Stimulated activated CD4-positive, alpha-beta T cell treated with anti-CD3 and anti-CD28 coated beads, Interleukin-15, amount 100 ng/mL, for 24 hours (primary cell): ENCODE measurements around the gene SLC66A1.

Experiments used
- DNase-seq: peaks from one replicate; pipeline ENCODE4 v3.0.0-alpha.2; 2020

The SLC66A1 gene

DNA sequence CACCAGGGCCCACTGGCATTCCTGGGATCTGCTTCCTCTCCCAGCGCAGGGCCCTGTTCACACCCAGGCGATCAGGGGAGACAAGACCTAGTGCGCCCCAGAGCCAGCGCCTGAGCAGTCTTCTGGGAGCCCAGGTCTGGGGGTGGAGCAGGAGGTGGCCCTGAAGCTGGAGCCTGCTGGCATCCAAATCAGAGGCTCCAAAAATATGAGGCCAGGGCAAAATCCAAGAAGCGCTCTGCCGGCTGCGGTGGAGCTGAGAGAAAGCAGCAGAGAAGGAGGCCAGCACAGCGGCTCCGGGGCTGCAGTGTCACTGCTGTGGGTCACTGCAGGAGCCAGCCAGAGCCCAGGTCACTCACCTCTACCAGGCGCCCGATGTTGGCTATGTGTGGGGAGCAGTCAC is 32.7 kb downstream of the SLC66A1 start:
- no peak for DNase-seq

DNA sequence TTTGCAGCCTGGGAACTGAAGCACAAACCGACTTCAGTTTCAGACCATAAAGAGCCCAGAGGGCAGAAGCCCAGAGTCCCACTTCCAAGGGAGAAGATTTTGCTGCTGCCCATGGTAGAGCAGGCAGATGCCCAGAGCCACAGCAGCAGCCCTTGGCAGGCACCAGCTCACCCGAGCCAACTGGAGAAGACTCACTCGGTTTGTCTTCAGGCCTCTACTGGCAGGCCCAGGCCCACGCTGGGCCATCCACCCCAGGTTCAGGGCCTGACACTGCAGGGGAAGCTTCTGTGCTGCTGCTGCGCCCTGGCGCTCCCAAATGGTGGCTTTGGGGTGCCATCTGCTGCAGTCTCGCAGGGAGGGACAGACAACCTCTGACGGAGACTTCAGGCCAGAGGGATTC is 33.3 kb downstream of the SLC66A1 start:
- DNase-seq: no peak

DNA sequence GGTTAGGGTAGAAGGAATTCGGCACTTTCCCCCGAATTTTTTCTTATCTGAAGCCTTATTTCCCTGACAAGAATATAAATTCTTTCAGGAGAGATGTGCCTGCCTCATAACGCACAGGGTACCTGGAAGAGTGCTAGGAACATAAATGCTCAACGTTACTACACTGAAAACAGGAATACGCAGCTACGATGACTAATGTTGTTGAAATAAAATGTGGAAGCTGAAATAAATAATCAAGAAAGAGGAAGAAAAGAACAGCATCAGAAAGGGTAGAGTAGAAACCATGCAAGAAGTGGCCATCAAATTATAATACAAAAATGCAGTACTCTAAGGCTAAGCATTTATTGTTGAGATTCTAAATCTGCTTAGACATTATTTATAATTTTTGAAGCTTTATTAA is 33.9 kb downstream of the SLC66A1 start:
- DNase-seq: no peak

DNA sequence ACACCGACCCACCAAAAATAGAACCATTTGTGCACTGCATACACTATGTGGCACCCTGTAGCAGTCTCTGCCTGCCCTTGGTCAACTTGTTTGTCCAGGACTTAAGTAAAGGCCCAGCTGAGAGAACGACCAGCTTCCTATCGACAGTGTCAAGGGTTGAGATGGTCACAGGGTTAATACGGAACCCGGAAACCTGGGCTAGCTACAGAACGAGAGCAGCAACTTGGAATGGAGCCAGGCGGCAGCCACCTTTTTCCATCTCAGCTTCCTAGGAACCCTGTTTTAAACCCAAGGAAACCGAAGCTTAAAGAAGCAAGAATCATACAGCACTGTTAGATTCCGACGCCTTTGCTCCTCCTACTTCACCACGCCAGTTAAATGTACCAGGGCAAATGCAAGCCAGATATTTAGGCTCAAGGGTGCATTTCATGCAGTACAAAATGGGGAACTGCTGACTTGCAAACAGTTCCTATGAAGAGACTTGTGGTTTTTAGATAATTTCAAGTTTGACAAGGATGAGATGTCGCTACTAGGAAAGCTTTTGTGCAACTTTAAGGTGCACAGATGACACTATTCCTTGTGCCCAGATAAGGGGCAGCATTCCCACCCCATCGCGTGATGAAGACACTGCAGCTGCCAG is 35.5 kb downstream of the SLC66A1 start:
- DNase-seq: no peak

DNA sequence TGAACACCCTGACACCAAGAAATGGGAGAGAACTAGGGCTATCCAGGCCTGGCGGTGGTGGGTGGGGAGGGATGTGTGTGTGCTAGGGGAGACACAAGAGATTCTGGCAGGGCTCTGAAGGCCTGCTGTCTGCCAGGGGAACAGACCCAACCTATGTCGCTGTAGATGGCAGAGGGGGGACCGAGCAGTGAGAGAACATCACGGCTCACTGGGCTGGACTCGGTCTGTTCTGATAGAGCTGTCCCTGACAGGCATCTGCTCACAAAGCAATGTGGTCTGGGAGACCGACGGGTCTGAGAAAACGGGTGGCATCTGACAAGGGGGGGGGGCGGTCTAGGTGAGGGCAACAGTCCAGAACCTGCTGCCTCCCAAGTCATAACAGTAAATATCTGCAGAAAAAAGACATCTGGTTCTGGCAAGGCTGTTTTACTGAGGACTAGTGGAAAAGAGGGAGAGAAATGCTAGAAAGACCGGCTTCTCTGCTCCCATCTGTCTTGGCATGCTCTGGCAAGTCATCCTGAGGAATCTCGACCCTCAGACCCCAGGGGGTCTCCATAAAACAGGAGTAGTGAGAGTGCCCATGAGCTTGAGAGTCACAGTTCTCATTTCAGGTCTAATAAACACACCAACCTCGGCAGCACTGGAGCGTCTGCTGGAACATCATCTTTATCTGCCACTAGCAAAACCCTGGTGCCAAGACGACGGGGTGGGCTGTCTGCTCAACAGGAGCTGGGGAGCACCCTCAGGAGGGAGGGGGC is 36.5 kb downstream of the SLC66A1 start:
- DNase-seq: no peak

DNA sequence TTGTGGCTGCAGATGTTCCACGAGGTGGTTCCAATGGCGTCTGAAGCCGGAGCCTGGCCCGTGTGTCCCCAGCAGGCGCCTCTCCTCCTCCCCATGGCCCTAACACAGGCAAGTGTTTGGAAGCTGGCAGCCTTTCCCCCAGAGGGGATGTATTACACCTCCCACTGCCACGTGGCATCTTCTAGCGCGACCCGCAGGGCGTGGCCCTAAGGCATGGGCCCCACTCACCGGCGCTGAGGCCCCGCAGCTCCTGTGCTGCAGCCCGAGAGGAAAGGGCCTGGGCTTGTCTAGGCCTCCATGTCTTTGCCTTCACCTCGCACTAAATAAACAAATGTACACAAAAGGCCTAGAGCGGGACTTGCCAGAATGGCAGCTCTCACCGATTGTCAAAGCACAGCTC is 37.9 kb downstream of the SLC66A1 start:
- DNase-seq: no peak

DNA sequence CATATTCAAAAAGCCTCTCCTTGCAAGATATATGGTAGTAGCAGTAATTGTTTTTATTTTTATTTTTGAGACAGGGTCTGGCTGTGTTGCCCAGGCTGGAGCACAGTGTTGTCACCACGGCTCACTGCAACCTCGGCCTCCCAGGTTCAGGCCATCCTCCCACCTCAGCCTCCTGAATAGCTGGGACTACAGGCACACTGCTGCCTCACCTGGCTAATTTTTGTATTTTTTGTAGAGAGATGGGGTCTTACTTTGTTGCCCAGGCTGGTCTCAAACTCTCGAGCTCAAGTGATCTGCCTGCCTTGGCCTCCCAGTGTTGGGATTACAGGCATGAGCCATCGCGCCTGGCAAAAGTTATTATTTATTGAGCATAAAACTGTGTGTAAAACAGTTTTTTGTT is 38.4 kb downstream of the SLC66A1 start:
- DNase-seq: no peak

DNA sequence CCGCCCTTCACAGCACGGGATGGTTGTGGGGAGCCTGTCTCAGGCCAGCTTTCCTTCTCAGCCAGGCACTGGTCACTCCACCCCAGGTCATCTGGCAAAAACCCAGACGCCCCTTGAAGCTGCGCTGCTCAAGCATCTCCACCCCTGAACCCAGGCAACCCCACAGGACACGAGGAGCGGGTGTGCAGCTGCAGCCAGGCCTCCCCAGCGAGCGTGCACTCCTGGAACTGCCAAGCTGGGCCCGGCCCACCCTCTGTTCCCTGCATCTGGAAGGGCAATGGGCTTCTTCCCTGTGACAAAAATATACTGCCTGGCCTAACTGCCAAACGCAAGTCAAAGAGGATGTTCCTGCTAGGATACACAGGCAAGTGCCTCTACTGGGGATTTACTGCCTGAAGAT is 39.7 kb downstream of the SLC66A1 start:
- no peak for DNase-seq

DNA sequence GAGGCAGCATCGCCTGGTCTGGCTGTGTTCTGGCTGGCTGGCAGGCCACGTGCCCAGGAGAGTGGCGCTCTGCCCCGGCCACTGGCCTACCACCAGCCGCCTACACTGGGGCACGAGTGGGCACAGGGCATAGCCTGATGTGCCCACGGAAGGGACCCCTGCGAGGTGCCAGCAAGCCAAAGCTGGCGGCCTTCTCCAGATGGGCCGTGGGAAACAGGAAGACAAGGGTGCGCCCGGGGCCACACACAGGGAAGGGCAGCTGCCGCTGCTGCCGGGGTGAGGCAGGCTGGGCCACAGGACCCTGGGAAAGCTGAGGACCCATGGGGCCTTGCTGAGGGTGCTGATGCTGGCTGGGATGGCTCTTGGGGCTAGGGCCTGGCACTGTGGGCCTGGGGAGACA is 40.7 kb downstream of the SLC66A1 start:
- no peak for DNase-seq

DNA sequence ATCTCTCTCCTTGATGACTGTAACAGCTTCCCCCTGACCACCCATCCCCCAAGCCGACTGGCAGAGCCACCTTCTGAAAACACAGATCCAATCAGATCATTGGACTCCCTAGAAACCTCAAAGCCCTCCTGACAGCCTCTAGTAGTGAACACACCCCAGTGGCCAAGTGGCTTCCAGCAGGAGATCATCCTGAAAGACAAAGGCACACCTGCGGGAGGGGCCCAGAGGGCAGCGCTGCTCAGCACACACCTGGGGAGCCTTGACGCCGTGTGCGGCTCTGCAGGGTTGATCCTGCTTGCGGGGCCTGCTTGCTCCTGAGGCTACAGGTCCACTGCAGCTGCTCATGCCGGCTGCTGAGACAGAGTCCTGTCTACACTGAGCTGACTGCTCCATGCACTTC is 41.5 kb downstream of the SLC66A1 start:
- DNase-seq: no peak

DNA sequence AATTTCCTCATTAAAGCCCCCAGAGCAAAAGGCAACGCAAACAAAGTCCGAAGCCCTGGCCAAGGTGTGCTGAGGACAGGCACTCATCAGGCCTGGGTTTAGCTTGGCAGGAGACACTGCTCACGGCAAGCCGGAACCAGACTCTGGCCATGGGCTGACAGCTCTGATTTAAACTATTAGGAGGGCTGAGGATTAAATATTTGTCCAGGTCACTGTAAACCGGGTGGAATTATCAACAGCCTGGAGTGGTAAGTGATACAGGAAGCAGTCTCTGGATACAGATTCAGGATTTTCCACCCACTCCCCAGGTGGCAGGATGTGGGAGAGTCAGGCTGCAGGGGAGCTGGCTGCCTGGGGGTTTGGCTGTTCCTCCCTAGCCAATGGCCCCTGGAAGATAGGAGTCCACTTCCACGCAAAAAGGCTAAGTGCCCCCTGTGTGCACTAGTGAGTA is 42.4 kb downstream of the SLC66A1 start:
- no peak for DNase-seq

DNA sequence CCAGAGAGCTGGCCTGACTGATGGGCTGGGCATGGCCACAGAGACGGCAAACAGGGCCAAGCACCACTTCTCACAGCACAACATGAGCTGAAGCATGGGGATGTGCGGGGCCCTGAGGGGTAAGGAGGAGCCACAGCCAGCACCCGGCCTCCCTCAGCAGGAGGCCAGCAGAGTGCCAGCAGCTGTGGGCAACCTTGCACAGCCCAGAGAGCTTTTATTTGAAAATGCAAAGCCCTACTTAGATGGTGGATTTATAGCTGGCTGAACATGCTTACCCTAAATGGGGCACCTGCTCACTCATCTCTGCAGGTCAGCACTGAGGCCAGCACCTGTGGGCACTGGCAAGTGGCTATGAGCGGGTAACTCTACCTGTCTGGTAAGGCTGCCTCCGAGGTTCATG is 44.1 kb downstream of the SLC66A1 start:
- no peak for DNase-seq

DNA sequence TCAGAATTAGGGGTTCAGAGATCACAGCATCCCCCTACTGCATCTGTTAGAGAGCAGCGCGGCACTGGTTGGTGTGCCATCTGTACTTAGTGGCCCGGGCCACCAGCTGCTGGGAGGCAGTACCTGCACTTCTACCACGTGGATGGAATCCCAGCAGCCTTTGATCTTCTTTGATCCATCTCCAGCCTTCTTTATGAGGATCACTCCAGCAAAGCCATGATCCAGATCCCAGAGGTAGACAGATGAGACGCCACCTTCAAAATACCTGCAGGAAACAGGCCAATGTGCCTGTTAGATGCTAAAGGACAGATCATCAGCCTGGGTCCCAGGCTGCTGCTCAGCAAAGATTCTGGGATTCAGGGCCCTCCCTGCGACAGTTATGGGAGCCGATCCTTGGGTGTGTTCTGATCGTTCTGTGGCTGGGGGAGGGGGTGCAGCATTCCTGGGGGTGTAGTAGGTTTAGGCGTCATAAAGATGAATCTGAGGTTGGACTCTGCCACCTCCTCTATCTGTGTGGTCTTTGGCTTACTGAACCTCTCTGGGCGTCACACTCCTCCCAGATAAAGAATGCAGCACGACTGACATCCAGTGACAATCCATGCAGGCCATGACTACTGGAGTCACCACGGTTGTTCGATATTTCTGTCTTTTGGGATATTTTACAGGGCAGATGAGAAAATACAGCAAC is 45.3 kb downstream of the SLC66A1 start:
- no peak for DNase-seq

DNA sequence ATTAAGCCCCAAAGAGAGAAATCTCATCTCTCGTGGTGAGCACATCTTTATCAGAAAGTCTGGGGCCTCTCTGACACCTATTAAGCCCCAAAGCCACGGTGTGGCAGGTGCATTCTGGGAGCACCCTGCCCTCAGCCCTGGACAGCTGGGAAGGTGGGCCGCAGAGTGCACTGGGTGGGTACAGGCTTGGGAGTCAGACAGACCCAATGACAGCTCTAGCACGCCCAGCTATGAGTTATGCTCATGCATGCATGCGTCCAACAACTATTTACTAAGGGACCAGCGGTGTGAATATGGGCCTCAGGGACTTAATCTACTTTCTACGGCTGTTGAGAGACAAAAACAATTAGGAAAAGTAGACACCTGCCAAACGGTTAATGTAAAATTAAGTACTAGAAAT is 46.6 kb downstream of the SLC66A1 start:
- DNase-seq: no peak

DNA sequence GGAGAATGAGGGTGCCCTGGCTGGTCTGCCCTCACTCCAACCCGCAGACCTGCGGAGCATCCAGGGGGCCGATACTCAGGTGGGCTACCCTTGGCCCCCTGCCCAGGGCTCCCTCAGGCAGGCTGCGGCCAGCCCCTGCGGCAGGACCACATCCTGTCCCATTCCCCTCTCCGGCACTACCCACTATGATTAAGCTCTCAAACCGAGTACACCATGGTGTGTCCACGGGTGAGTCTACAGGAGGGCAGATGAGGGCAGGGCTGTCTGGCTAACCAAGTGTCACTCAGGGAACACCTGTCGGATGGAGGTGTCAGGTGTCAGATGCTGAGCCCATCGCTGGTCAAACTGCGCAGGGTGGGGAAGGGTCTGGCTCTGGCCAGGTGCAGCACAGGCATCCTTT is 47.2 kb downstream of the SLC66A1 start:
- DNase-seq: no peak

DNA sequence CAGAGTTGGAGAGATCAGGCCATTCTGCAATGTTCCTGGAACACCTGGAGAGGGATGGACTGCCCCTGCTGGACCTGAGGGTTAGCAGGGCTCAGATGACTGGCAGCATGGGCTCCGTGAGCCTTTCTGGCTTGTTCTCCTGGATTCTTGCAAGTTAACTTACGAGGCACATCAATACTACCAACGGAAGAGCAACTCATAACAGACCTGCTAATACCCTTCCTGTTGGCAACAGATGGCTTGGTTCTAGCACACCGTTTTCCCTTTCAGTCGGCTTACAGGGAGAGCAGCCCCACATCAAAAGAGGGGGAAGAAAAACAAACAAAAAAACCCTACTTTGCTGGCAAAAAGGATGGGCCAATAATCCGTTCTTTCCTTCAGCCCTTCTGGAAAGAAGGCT is 47.9 kb downstream of the SLC66A1 start:
- no peak for DNase-seq

DNA sequence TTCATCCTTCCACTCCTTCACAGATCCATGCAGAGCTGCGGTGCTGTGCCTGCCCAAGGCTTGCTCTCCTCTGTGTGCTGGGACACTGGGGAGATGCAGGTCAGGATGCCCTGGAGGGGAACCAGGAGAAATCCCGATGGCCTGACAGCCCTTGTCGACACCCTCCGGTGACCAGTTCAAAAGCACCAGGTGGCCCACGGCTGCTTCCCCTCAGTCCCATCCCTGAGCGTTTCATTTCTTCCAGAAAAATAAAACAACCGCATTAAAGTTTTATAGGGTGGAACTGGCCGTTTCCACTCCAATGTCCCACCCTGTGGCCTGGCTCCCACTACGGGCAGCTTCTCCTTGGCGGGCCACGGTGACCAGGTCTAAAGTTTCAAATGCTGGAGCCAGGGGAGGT is 48.3 kb downstream of the SLC66A1 start:
- no peak for DNase-seq

DNA sequence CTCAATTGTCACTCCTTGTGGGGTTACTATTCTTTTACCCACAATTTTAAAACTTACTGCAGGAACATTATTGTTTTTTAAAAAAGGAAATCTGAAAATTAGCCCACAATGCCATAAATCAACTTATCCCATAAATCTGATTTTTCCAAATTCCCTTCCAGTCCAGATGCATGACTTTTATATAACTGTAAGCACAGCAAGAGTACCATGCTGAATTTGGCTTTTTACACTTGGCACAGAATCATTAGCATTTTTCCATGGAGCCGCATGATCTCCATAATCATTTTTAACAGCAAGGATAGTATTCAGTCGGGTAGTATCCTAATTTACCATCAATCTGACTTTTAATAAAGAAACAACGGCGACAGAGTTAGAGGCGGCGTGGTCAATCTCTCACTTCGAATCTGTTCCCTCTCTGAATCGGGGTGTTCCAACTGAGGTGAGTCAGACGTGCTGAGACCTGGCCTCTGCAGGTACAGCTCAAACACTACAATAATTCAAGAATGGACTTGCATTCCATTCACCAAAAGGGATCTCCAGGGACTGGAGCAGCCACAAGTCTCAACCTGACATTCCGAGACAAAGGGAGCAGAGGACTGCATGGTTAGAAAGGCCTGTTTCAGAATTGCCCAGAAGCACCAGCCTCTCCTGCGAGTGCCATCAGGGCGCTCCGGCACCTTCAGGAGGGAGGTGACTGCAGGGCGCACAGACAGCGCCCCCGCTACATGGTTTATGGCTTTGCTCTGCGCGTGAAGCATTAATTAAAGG is 48.9 kb downstream of the SLC66A1 start:
- no peak for DNase-seq

DNA sequence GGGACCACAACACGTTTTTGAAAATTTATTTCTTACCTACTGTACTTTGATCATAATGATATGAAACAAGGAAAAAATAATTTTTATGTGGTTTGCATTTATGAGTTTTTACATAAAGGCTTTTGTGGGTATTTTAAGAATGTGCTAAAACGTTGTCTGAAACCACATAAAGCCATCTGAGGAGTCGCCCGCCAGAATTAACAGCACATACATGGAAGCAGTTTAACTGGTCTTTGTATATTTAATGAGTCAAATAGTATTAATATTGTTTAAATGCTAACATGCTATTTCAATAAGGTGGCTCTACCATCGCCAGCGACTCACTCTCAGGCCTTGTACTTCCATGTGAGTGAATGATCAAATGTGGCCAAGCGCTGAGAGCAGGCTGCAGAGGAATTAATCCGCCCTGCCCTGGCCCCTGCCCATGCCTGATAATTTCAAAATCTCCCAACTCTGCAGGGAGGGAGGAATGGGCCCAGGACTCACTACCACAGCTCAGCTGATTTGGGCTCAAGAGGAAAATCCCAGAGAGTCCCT is 49.6 kb downstream of the SLC66A1 start:
- DNase-seq: no peak

DNA sequence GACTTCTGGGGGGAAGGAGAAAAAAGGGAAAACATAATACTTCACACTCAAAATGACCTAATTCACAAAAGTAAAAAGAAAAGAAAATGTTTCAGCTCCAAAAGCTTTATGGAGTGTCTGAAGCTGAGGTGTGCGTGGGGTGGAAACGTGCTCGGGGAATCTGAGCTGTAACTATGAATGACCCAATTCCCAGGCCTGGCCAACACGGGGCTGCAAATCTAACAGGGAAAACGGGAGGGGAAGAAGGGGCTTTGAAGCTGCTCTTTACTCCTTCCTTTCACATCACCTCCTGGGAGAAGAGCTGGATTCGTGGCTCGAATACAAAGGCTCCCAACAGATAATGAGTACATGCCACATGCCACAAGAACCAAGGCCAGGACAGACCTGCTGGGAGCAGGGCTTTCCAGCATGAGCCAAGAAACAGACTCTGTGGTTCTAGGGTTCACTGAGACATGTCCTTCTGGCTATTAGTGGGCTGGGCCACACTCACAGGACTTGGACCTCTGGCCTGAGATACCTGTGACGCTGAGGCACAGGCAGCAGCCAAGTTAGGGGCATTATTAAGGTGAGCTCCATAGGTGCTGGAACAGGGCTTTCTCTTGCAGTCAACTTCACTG is 51.5 kb downstream of the SLC66A1 start:
- no peak for DNase-seq

DNA sequence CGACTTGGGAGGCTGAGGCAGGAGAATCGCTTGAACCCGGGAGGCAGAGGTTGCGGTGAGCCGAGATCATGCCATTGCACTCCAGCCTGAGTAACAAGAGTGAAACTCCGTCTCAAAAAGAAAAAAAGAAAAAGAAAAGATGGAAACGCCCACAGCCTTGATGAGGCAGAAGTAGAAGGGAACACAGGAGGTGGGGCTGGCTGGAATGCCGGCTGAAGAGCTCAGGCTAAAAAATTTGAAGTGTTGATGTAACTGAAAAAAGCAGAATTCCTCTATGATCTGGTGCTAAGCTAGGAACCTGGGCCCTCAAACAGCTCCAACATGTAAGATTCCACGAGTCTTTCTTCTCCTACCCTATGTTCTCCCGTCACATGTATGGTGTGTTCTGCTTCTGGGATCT is 53.6 kb downstream of the SLC66A1 start:
- no peak for DNase-seq
